ENCODE results near the gene GFRA1.

DNA sequence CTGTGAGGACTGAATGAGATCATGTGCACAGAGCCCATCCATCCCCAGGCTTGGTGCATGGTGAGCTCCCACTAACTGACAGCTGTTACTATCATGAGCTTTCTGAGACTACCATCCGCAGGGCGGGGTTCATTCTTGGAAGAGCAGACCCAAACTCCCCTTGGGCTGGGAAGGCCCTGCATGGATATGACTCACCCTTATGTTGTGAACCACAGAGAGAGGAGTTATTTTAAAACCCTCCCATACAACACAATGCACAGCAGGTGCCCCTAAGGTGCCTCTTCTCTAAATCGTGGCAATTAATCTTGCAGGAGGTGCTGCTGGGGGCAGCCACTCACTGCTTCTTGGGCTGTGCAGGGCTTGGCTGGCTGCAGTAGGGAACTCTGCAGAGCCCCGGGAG is 219.1 kb downstream of the GFRA1 start:
- TF ChIP-seq, protein P1, sequence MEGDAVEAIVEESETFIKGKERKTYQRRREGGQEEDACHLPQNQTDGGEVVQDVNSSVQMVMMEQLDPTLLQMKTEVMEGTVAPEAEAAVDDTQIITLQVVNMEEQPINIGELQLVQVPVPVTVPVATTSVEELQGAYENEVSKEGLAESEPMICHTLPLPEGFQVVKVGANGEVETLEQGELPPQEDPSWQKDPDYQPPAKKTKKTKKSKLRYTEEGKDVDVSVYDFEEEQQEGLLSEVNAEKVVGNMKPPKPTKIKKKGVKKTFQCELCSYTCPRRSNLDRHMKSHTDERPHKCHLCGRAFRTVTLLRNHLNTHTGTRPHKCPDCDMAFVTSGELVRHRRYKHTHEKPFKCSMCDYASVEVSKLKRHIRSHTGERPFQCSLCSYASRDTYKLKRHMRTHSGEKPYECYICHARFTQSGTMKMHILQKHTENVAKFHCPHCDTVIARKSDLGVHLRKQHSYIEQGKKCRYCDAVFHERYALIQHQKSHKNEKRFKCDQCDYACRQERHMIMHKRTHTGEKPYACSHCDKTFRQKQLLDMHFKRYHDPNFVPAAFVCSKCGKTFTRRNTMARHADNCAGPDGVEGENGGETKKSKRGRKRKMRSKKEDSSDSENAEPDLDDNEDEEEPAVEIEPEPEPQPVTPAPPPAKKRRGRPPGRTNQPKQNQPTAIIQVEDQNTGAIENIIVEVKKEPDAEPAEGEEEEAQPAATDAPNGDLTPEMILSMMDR (IDR thresholded peaks at IDR 0.05), result no peak
- TF ChIP-seq POLR2A (IDR thresholded peaks at IDR 0.05), result no peak

Data from Peyer's patch (tissue), 4 donors.